Small intestine (tissue), 7 donors: Measurements from ENCODE around the gene RIOK1. TPM values are rescaled to one million over a fixed set of nuclear protein-coding genes. Genes with fewer than 3 reads are reported as not detected.

Source experiments
- DNase-seq, 2 donors: peaks; one replicate each; pipeline versions ENCODE4 v3.0.0 to v3.0.0-alpha.2; 2013
- FAIRE-seq: peaks from 2 replicates; lab custom pipeline; 2012; peaks lifted over from hg19 to GRCh38; lab: Jason Lieb, UNC
- H3K27ac ChIP-seq, 3 donors: one replicate each; pipeline ENCODE4 v1.5.1; 2013; ENCODE audit warnings: low read length in 2 of 3, mild to moderate bottlenecking in 2 of 3, control low read depth in 1 of 3, inconsistent platforms in 1 of 3, low read depth in 1 of 3, moderate library complexity in 1 of 3
- H3K27me3 ChIP-seq, 3 donors: one replicate each; pipeline ENCODE4 v1.6.1; 2013; ENCODE audit warnings: low read length in 3 of 3, inconsistent platforms in 1 of 3; ENCODE audit not compliant: control insufficient read depth in 3 of 3, insufficient read depth in 3 of 3
- H3K36me3 ChIP-seq, 3 donors: one replicate each; pipeline ENCODE4 v1.6.1; 2013; ENCODE audit warnings: low read length in 3 of 3, inconsistent platforms in 1 of 3, low read depth in 1 of 3, mild to moderate bottlenecking in 1 of 3, moderate library complexity in 1 of 3; ENCODE audit not compliant: control insufficient read depth in 3 of 3, insufficient read depth in 2 of 3
- H3K4me1 ChIP-seq, 3 donors: one replicate each; pipeline ENCODE4 v1.6.1; 2013; ENCODE audit warnings: low read length in 2 of 3, inconsistent platforms in 1 of 3, low read depth in 1 of 3, mild to moderate bottlenecking in 1 of 3, moderate library complexity in 1 of 3; ENCODE audit not compliant: control insufficient read depth in 3 of 3, insufficient read depth in 2 of 3
- H3K4me3 ChIP-seq, 3 donors: one replicate each; pipeline ENCODE4 v1.5.1; 2013; ENCODE audit warnings: low read length in 3 of 3, control low read depth in 1 of 3, inconsistent platforms in 1 of 3, low read depth in 1 of 3, mild to moderate bottlenecking in 1 of 3, moderate library complexity in 1 of 3
- H3K9me3 ChIP-seq, 2 donors: one replicate each; pipeline ENCODE4 v1.6.1; 2013; ENCODE audit warnings: low read depth in 1 of 2, low read length in 1 of 2; ENCODE audit not compliant: control insufficient read depth in 2 of 2, insufficient read depth in 1 of 2
- WGBS, 3 donors: extraction: QIAGEN DNeasy Blood & Tissue Kit; methylation state at CpG; one replicate each; pipeline ENCODE4 v1.1.7; 2013; 5-methylcytosine and 5-hydroxymethylcytosine counted together
- polyA plus RNA-seq, 4 donors: library from polyadenylated mRNA; stranded (reverse) in 3 of 4; unstranded in 1 of 4; fragments of 200-250 nt in 3 of 4; fragments of 120-200 nt in 1 of 4; gene quantifications; one replicate each; pipeline versions ENCODE4 v1.2.1 to v1.2.3, GENCODE V29; 2013
- donor health status: healthy with polysubstance abuse.
- donor health status: control.
- donor health status: control.
- donor health status: Bipolar disorder and iron deficiency.
- donor health status: healthy.

The RIOK1 gene
- polyA plus RNA-seq, 4 donors, result 6.0 to 18.8 (median 9.3) TPM

DNA sequence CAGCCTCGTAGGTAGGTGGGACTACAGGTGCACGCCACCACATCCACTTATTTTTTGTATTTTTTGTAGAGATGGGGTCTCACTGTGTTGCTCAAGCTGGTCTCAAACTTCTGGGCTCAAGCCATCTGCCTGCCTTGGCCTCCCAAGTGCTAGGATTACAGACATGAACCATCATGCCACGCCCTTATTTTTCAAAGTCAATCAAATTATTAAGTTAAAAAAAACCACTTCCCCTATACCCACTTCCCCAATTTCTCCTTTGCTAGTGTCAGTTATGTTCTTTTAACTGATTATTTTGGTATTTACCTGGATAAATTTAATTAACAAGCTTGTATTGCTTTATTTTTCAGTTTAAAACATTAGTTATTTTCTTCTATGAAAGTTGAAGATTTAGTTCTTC is 49.6 kb downstream of the RIOK1 start:
- FAIRE-seq (no peak), DNase-seq (no peak)
- H3K4me1 ChIP-seq, result no peaks in the 10 kb centered on the region
- H3K9me3 ChIP-seq, result peaks cover 0 to 11% of the 10 kb centered on the region in 2 donors
- H3K27me3 ChIP-seq, result no peaks in the 10 kb centered on the region
- no peaks in the 10 kb centered on the region for H3K36me3 ChIP-seq
- 77 to 88% (median 87%) methylated on average over 3 of the region's 3 CpGs for WGBS, 3 donors
- H3K27ac ChIP-seq, result no peak overlapping the region
- H3K4me3 ChIP-seq, result no peak overlapping the region

DNA sequence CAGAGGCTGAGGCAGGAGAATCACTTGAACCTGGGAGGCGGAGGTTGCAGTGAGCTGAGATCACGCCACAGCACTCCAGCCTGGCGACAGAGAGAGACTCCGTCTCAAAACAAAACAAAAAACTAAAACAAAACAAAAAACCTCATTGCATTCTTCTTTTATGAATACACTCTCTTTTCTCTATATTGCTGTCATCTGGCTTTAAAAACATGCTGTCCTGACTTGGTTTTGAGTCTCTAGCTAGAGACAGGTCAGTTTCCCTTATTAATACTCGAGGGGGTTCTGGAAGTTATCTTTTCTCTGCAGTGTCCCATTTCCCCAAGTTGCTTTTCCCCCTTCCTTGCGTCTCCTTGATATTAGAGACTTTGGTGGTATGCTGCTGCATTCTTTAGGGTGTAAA is 50.9 kb downstream of the RIOK1 start:
- 68 to 88% (median 71%) methylated on average over 6 of the region's 6 CpGs for WGBS, 3 donors
- Histone ChIP-seq H3K9me3 (peaks cover 0 to 7% of the 10 kb centered on the region in 2 donors), H3K36me3 (no peaks in the 10 kb centered on the region), H3K27ac (no peak overlapping the region), H3K27me3 (no peaks in the 10 kb centered on the region), H3K4me3 (no peak overlapping the region), H3K4me1 (no peaks in the 10 kb centered on the region)
- no peak for FAIRE-seq
- no peak for DNase-seq

DNA sequence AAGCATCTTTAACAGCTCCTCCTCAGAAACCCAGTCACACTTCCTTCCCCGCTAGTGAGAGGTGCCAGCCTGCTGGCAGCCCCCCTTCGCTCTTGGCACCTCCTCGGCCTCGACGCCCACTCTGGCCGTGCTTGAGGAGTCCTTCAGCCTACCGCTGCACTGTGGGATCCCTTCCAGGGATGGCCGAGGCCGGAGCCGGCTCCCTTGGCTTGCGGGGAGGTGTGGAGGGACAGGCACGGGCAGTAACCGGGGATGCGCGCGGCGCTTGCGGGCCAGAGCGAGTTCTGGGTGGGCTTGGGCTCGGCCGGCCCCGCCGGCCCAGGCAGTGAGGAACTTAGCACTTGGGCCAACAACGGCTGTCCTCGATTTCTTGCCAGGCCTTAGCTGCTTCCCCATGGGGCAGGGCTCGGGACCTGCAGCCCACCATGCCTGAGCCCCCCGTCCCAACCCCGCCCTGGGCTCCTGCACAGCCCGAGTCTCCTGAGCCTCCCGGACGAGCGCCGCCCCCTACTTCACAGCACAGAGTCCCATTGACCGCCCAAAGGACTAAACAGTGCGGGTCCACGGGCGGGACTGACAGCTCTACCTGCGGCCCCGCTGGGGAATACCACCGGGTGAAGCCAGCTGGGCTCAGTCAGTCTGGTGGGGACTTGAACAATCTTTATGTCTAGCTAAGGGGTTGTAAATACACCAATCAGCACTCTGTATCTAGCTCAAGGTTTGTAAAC is 51.6 kb downstream of the RIOK1 start:
- H3K4me1 ChIP-seq, result no peaks in the 10 kb centered on the region
- H3K9me3 ChIP-seq, result peaks cover 0 to 3% of the 10 kb centered on the region in 2 donors
- WGBS, 3 donors, result 91 to 95% (median 91%) methylated on average over 39 to 40 of the region's 40 CpGs
- H3K27me3 ChIP-seq, result no peaks in the 10 kb centered on the region
- no peak for FAIRE-seq
- H3K36me3 ChIP-seq, result no peaks in the 10 kb centered on the region
- H3K4me3 ChIP-seq, result no peak overlapping the region
- H3K27ac ChIP-seq, result no peak overlapping the region
- DNase-seq, result no peak

DNA sequence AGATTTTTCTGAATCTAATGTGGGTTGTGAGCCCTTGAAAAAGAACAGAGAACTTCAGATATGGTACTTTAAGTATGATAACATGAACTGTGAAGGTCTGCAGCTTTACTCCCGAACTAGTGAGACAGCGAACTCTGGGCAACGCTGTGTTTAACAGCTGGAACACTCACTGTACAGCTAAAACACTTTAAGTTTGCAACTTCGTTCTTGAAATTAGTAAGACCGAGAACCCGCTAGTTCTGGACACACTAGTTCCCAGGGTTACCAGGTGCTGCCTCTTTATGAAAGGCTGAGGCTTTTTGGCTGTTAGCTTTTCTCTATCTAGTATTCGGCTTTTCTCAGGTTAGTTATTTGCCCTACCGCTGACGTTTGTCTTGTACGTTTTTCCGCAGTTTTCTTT is 52.9 kb downstream of the RIOK1 start:
- H3K4me3 ChIP-seq, result no peak overlapping the region
- WGBS, 3 donors, result 83 to 94% (median 92%) methylated on average over 11 of the region's 11 CpGs
- no peak overlapping the region for H3K27ac ChIP-seq
- FAIRE-seq, result no peak
- H3K27me3 ChIP-seq, result no peaks in the 10 kb centered on the region
- DNase-seq, result no peak
- H3K36me3 ChIP-seq, result no peaks in the 10 kb centered on the region
- H3K9me3 ChIP-seq, result peaks cover 0 to 3% of the 10 kb centered on the region in 2 donors
- no peaks in the 10 kb centered on the region for H3K4me1 ChIP-seq

GRCh38 chr6:7445101-7445500 is 55.5 kb downstream of the RIOK1 start:
- H3K27ac ChIP-seq, result no peak overlapping the region
- no peak overlapping the region for H3K4me3 ChIP-seq
- no peaks in the 10 kb centered on the region for H3K27me3 ChIP-seq
- WGBS, 3 donors, result 81 to 90% (median 85%) methylated on average over 2 of the region's 2 CpGs
- DNase-seq (no peak), FAIRE-seq (no peak)
- H3K9me3 ChIP-seq, result peaks cover 0 to 3% of the 10 kb centered on the region in 2 donors
- no peaks in the 10 kb centered on the region for H3K4me1 ChIP-seq
- H3K36me3 ChIP-seq, result no peaks in the 10 kb centered on the region

DNA sequence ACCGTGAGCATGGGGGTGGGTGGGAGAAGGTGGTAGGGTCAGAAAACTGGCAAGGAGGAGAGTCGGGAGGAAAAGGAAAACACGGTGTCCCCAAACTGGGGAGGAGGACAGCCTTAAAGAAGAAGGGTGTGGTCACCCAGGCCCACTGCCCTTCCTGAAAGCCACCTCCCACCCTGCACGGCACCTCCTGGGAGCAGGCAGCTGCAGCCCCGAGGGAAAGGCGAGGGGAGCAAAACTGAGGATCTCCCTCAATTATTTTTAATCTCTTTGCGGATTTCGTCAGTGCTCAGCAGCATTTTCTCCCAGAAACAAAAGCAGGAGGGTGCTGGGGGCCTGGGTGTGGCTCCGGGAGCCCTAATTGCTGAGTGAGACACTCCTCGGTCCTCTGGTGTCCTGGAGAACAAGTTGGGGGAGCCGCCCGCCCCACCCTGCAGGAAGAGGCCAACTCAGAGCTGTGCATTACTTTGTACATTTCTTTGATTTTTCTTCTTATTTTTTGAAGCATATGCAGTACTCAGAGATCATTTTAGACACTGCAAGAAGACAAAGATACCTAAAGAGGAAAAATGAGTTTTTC is 56.4 kb downstream of the RIOK1 start:
- Histone ChIP-seq H3K4me3 (no peak overlapping the region), H3K4me1 (no peaks in the 10 kb centered on the region), H3K27me3 (no peaks in the 10 kb centered on the region), H3K36me3 (no peaks in the 10 kb centered on the region), H3K9me3 (peaks cover 0 to 3% of the 10 kb centered on the region in 2 donors), H3K27ac (no peak overlapping the region)
- 74 to 83% (median 79%) methylated on average over 12 of the region's 12 CpGs for WGBS, 3 donors
- DNase-seq (no peak), FAIRE-seq (no peak)

DNA sequence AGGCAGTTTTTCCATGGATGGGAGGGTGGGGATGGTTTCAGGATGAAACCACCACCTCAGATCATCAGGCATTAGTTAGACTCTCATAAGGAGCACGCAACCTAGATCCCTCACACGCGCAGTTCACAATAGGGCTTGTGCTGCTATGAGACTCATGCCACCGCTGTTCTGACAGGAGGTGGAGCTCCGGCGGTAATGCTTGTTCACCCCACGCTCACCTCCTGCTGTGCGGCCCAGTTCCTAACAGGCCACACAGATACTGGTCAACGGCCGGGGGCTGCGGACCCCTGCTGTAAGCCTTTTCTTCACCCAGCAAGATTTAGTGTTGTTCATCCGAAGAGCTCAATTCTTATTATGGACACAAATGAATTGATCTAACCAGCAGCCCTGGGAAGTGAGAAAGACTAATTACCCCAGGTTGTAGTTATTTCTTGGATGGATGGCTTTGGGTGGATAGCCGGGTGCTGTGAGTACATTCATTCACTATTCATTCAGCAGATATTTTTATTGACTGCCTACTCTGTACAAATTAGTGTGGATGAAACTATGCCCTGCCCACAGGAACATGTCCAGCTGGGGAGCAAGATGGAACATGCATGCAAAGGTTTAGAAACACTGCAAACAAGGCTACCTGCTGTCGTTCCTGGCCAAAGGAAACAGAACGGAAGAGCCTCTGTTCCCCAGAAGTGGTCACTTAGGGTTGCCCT is 57.2 kb downstream of the RIOK1 start:
- 82 to 93% (median 91%) methylated on average over 15 of the region's 15 CpGs for WGBS, 3 donors
- FAIRE-seq, result no peak
- no peak overlapping the region for H3K27ac ChIP-seq
- no peak overlapping the region for H3K4me3 ChIP-seq
- DNase-seq, result no peak
- no peaks in the 10 kb centered on the region for H3K36me3 ChIP-seq
- no peaks in the 10 kb centered on the region for H3K27me3 ChIP-seq
- peaks cover 0 to 2% of the 10 kb centered on the region in 2 donors for H3K9me3 ChIP-seq
- H3K4me1 ChIP-seq, result no peaks in the 10 kb centered on the region

DNA sequence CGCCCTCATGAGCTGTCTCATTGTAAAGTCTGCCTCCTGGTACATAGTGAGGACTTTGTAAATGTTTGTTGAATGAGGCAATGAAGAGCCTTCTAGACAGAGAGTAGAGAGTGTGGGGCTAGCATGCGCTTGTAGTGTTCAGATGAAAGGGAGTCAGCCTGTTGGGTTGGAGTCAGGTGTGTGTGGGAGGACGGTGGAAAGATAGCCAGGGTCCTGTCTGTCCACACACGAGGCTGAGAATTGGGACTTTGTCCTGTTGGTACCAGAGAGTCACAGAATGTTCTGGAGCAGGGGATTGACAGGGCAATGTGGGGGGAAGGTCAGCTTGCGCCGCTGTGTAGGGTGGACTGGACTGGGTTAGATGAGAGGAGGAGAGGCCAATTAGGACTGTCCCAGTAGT is 58.6 kb downstream of the RIOK1 start:
- DNase-seq (no peak), FAIRE-seq (no peak)
- Histone ChIP-seq H3K36me3 (no peaks in the 10 kb centered on the region), H3K27me3 (no peaks in the 10 kb centered on the region), H3K27ac (no peak overlapping the region), H3K9me3 (no peaks in the 10 kb centered on the region), H3K4me3 (no peak overlapping the region), H3K4me1 (no peaks in the 10 kb centered on the region)
- 74 to 85% (median 84%) methylated on average over 6 of the region's 6 CpGs for WGBS, 3 donors
